PC-9 (cell line): ENCODE data around the gene HCN4.

Experiments
- EZH2 ChIP-seq: fragments of 200-600 bp; sonication (generic); IDR thresholded peaks from 2 replicates; pipeline ENCODE4 v1.8.0; 2017; ENCODE audit warnings: antibody characterized with exemption, low read depth
- TF ChIP-seq, protein P1 (sequence below): fragments of 200-600 bp; sonication (generic); conservative IDR thresholded peaks from 2 replicates; pipeline ENCODE4 v1.6.1; 2017; ENCODE audit warnings: mixed run types, antibody characterized with exemption, mild to moderate bottlenecking, moderate library complexity

DNA sequence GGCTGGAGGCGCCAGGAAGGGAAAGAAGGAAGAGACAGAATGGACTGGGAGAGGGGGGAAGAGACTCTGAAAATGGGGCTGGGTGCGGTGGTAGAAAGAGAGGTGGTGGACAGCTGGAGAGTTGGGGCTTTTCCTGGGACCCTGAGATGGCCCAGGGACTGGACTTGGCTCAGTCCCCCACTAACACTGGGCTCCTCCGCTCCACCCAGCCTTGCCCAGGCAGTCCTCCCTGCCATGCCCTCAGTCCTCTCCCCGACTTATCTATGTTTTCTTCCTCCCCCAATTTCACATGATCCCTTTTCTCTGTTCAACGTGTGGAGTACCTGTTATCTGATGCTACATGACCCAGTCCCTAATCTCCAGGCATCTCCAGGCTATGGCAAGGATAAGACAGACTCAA, 6.3 kb upstream of the HCN4 start:
- TF ChIP-seq, protein P1, sequence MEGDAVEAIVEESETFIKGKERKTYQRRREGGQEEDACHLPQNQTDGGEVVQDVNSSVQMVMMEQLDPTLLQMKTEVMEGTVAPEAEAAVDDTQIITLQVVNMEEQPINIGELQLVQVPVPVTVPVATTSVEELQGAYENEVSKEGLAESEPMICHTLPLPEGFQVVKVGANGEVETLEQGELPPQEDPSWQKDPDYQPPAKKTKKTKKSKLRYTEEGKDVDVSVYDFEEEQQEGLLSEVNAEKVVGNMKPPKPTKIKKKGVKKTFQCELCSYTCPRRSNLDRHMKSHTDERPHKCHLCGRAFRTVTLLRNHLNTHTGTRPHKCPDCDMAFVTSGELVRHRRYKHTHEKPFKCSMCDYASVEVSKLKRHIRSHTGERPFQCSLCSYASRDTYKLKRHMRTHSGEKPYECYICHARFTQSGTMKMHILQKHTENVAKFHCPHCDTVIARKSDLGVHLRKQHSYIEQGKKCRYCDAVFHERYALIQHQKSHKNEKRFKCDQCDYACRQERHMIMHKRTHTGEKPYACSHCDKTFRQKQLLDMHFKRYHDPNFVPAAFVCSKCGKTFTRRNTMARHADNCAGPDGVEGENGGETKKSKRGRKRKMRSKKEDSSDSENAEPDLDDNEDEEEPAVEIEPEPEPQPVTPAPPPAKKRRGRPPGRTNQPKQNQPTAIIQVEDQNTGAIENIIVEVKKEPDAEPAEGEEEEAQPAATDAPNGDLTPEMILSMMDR, result no peak
- TF ChIP-seq EZH2, result no peak
